ENCODE data around the gene NFIC.
"Not testable (repeated sequence)": the region's sequence is repeated elsewhere in the genome, so short reads cannot be mapped to it uniquely, and the experiment has no call there.

Gene NFIC

DNA sequence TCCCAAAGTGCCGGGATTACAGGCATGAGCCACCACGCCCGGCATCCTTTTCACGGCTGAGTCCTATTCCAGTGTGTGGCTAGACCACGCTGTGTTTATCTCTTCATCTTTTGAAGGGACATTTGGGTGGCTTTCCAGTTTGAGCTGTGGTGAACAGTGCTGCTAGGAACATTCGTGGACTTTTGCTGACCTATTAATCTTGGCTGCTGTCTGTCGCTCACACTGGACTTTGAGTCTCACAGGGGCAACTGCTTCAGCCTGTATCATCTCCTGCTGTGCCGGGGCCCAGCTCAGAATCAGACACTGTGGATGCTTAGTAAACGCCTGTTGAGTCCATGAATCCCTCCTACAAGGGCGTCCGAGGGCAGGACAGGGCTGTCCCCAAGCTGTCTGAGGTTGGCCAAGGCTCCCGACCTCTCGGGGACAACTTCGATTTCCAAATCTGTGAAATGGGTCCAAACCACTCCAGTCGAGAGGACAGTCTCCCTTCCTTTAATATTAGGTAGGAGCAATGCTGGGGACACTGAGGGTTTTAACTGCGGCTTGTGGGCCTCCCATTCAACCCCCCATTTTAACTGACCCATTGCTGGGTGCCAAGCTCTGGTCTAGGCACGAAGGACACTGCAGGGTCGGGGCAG lies 65.5 kb downstream of the NFIC start:
- DNase-seq, result no peak

GRCh38 chr19:3433313-3433712 lies 66.9 kb downstream of the NFIC start:
- DNase-seq, result no peak

- DNase-seq, result no peak
Measured at GRCh38 chr19:3433805-3434540, 67.6 kb downstream of the NFIC start.

DNA sequence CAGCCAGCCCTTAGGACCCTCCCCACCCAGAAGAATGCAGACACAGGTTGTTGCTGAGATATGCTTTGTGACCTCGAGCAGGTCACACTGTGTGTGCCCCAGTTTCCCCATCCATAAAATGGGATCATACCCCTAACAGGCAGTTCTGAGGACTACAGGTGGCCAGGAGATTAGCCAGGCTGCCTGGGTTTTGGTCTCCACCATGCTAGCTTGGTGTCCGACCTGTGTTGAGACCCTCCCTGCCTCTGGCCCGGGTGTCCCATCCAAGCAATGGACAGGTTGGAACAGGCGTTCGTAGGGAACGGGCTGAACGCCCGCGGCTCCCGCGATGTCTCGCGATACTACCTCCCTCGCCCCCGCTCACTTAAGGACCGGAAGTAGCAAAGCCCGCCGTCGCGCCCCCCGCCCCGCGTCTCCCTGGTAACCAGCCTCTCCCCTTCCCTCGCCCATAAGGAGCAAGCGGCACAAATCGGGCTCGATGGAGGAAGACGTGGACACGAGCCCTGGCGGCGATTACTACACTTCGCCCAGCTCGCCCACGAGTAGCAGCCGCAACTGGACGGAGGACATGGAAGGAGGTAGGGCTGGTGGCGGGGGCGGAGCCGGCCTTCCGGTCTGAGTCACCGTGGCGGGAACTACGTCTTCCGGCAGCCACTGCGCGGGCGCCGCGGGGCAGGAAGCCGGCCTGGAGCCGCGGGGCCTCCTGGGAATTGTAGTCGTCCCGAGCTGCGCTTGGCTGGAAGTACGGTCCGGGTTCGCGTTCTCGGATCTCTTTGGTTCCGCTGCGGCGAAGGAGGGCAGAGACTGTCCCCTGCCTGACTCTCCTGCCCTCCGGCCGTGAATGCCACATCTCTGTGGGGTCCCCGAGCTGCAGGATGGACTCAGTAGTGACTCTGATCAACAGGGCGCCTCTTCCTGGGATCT lies 68.5 kb downstream of the NFIC start:
- peak; percentile 83 for DNase-seq

- DNase-seq, result no peak
Measured at GRCh38 chr19:3440082-3440481, 73.7 kb downstream of the NFIC start.

- no peak for DNase-seq
Measured at GRCh38 chr19:3441089-3441985, 75.0 kb downstream of the NFIC start.

DNA sequence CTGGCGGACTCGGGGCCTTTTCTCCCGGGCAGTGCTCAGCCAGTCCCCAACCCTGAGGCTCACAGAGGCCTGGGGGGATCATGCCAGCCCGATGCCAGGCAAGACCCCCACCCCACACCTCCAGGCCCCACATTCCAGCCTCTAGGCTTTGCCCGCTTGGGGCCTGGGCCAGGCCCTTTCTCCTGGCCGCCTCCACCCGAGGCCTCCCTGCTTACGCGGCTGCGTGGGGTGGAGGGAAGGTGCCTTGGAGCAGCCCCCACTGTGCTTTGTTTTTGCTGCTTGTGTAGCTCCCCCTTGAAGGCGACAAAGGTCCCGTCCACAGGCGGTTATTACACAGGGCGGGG lies 75.6 kb downstream of the NFIC start:
- DNase-seq, result no peak

- no peak for DNase-seq
Measured at GRCh38 chr19:3442487-3443071, 76.2 kb downstream of the NFIC start.

DNA sequence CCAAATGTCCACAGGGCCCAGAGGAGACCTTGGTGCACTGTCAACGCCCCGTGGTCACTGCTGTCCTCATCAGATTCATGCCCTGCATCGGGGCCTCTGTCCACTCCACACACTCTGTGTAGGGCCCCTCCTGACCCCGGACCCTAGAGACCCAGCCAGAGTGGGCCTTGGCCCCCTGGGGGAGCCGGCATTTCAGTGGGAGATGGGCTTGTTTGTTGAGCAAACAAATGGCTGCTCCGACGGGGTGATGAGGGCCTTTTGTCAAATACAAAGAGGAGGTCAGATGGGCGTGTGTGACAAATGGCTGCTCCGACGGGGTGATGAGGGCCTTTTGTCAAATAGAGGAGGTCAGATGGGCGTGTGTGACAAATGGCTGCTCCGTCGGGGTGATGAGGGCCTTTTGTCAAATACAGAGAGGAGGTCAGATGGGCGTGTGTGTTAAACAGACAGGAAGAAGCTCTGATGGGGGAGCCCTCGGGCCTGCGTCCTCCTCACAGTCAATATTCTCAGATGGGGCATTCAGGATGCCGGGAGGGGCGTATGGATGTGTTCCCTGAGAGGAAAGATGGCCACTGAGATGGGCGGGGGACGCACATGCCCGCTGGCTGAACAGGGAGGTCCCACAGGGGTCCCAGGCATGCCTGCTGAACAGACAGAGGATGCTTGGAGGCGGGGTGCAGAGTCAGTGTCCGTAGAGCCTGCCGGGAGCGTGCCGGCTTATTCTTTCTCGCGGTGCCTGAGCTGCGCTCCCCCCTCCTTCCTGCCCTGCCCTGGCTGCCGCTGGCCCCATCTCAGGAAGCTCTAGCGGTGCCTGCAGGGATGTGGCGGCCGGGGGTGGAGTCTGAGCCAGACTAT lies 77.7 kb downstream of the NFIC start:
- DNase-seq, result no peak

GRCh38 chr19:3444695-3445234 lies 78.4 kb downstream of the NFIC start:
- DNase-seq, result no peak

GRCh38 chr19:3446657-3447056 lies 80.3 kb downstream of the NFIC start:
- DNase-seq, result not testable (repeated sequence)

- DNase-seq, result no peak
Measured at GRCh38 chr19:3448616-3449334, 82.4 kb downstream of the NFIC start.

DNA sequence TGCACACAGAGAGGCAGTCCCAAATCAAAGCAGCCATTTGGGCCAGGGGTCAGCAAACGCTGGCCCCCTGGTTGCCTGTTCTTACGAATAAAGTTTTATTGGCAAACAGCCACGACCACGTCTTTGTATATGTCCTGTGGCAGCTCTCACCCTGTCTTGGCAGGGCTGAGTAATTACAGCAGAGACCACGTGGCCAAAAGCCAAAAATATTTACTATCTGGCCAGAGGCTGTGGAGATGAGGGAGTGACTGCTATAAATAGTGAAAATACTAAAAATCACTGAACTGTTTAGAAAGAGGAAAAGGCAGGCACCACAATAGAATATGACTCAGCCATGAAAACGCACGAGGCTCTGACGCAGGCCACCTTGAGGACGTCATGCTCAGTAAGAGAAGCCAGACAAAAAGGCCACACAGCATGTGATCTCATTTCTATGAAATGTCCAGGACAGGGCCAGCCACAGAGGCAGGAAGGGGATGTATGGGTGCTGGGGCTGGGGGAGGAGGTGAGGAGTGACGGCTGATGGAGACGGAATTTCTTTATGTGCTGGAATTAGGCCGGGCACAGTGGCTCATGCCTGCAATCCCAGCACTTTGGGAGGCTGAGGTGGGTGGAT lies 84.5 kb downstream of the NFIC start:
- DNase-seq, result no peak

DNA sequence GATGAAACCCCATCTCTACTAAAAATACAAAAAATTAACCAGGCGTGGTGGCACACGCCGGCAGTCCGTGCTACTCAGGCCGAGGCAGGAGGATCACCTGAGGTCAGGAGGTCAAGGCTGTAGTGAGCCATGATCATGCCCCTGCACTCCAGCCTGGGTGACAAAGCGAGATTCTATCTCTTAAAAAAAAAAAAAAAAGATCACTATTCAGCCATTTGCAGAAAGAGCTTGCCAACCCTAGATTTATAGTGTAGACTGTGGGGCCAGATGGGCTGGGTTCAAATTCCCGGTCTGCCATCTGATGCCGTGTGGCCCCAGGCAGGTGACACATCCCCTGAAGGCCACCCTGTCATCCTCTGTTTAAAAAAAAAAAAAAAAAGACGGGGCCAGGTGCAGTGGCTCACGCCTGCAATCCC lies 85.1 kb downstream of the NFIC start:
- DNase-seq, result no peak

GRCh38 chr19:3452171-3452941 lies 86.0 kb downstream of the NFIC start:
- DNase-seq, result no peak

- not testable (repeated sequence) for DNase-seq
Measured at GRCh38 chr19:3452942-3453214, 86.5 kb downstream of the NFIC start.

DNA sequence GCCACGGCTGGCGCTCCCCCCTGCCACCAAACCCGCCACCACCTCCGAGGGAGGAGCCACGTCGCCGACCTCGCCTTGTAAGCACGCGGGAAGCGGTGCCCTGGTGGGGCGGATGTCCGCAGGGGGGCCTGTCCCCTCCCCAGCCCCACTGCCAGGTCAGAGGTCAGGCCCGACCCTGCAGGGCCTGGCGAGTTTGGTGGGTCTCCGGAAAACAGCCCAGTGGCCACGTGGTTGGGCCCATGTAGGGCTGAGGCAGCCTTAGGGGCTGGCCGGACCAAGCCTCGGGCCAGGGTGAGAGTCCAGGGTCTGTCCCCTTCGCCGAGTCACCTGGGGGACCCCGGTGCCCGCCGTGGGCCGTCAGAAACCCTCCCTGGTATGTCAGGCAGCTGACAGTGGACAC lies 87.5 kb downstream of the NFIC start:
- no peak for DNase-seq

DNA sequence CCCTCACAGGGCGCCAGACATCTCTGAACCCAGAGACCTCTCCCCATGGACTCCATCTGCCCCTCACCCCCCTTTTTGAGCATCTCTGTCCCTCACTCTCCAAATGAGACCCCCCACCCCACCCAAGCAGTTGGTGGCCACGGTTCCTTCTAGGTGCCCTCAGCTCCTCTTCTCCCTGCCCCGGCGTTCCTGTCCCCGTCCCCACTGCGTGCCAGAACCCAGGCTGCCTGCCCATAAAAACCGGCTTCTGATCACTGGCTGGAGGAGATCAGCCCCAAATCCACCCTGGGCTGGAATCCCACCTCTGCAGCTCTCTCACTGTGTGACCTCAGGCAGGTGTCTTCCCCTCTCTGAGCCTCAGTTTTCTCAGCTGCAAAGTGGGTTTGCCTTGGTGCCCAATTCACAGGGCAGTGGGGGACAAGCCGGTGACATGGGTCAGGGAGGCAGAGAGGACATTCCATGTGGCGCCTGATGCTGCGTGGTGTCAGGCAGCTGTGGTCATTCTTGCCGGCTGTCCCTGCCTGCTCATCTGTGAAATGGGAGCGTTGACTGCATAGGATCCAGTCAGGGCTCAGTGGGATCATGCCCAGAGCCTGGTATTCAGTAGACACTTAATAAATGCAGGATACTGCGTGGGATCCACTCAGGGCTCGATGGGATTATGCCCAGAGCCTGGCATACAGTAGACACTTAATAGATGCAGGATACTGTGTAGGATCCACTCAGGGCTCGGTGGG lies 88.4 kb downstream of the NFIC start:
- no peak for DNase-seq

Data from NCI-H187 treated with DMSO at 0.1 percent for 48 hours (cell line).